Endothelial cell of umbilical vein (primary cell): ENCODE results near the gene TFDP2. TPM values are rescaled to one million over a fixed set of nuclear protein-coding genes. Genes with fewer than 3 reads are reported as not detected.
A peak's percentile ranks its signal among the peaks of the same experiment; 100 is the strongest.

Source experiments
- BruUV-seq: library from RNA; stranded (reverse); fragments of 400-500 nt; replicated peaks from 2 replicates; lab custom pipeline; 2021; lab: Mats Ljungman, UMichigan
- CTCF ChIA-PET: fragments of 300-600, 350-600 bp; sonication (Branson Sonifier 250); formaldehyde crosslinking; loops from one replicate; lab custom pipeline; 2021; ENCODE audit warnings: antibody characterized with exemption, inconsistent platforms; lab: Charles Lee
- POLR2A ChIA-PET: fragments of 300-600, 350-600 bp; sonication (Branson Sonifier 250); formaldehyde crosslinking; loops from one replicate; lab custom pipeline; 2021; ENCODE audit warnings: antibody characterized with exemption, inconsistent platforms; lab: Charles Lee
- DNase-seq: peaks from one replicate; pipeline ENCODE4 v3.0.0-alpha.2; 2011; ENCODE audit warnings: low read depth, low spot score
- FAIRE-seq: peaks from 2 replicates; lab custom pipeline; 2011; peaks lifted over from hg19 to GRCh38; lab: Jason Lieb, UNC
- H2AFZ ChIP-seq: 2 replicates; pipeline ENCODE4 v1.6.0; 2012; ENCODE audit warnings: low read depth, low read length, control low read depth, inconsistent platforms
- H3K27ac ChIP-seq: 2 replicates; pipeline ENCODE4 v1.5.1; 2011; ENCODE audit warnings: low read depth, mild to moderate bottlenecking, control low read depth, low read length, moderate library complexity; ENCODE audit not compliant: insufficient read depth
- H3K27me3 ChIP-seq, 2 experiments: 2 replicates each; pipeline versions ENCODE4 v1.6.0 to v1.6.1; 2011; ENCODE audit warnings: low read length in 2 of 2, mixed read lengths in 1 of 2; ENCODE audit not compliant: control insufficient read depth in 2 of 2, insufficient read depth in 2 of 2
- H3K36me3 ChIP-seq, 2 experiments: 2 replicates in 1 of 2; 3 replicates in 1 of 2; pipeline ENCODE4 v1.5.1; 2011; ENCODE audit warnings: low read length in 2 of 2, mild to moderate bottlenecking in 1 of 2, moderate library complexity in 1 of 2; ENCODE audit not compliant: control insufficient read depth in 2 of 2, insufficient read depth in 2 of 2; ENCODE audit errors: extremely low read depth in 1 of 2
- H3K4me1 ChIP-seq: 3 replicates; pipeline ENCODE4 v1.5.1; 2011; ENCODE audit warnings: mild to moderate bottlenecking, low read length; ENCODE audit not compliant: control insufficient read depth, insufficient read depth; ENCODE audit errors: extremely low read depth
- H3K4me2 ChIP-seq: 2 replicates; pipeline ENCODE4 v1.6.1; 2011; ENCODE audit warnings: low read length, control low read depth, mixed read lengths; ENCODE audit not compliant: insufficient read depth
- H3K4me3 ChIP-seq, 3 experiments: fragments of 200-600 bp in 1 of 3; sonication (generic), shearing (Covaris generic) in 1 of 3; replicated peaks in 1 of 3; 2 replicates each; pipeline ENCODE4 v1.5.1; 2011 to 2016; ENCODE audit warnings: control low read depth in 3 of 3, low read length in 3 of 3, mild to moderate bottlenecking in 2 of 3, inconsistent platforms in 1 of 3, low read depth in 1 of 3, moderate library complexity in 1 of 3; ENCODE audit not compliant: insufficient read depth in 1 of 3
- H3K79me2 ChIP-seq: 2 replicates; pipeline ENCODE4 v1.6.0; 2012; ENCODE audit warnings: low read length, inconsistent platforms; ENCODE audit not compliant: control insufficient read depth, insufficient read depth
- H3K9ac ChIP-seq: replicated peaks from 2 replicates; pipeline ENCODE3; 2011; ENCODE audit warnings: low read length, control low read depth; ENCODE audit not compliant: insufficient read depth; ENCODE audit errors: extremely low read depth
- H3K9me1 ChIP-seq: replicated peaks from 3 replicates; pipeline ENCODE4 v1.6.0; 2011; ENCODE audit warnings: mild to moderate bottlenecking, low read length; ENCODE audit not compliant: control insufficient read depth, insufficient read depth; ENCODE audit errors: extremely low read depth
- H3K9me3 ChIP-seq: replicated peaks from 2 replicates; pipeline ENCODE4 v1.5.1; 2012; ENCODE audit warnings: low read length, inconsistent platforms; ENCODE audit not compliant: control insufficient read depth, insufficient read depth
- H4K20me1 ChIP-seq: replicated peaks from 2 replicates; pipeline ENCODE3; 2011; ENCODE audit warnings: mild to moderate bottlenecking, low read length; ENCODE audit not compliant: control insufficient read depth, insufficient read depth; ENCODE audit errors: extremely low read depth
- EZH2 ChIP-seq: IDR thresholded peaks from 2 replicates; pipeline ENCODE4 v1.6.1; 2012; ENCODE audit warnings: borderline replicate concordance, low read depth, mild to moderate bottlenecking, moderate library complexity, low read length, inconsistent platforms; ENCODE audit not compliant: severe bottlenecking
- FOS ChIP-seq: IDR thresholded peaks from 2 replicates; pipeline ENCODE4 v1.6.1; 2011; ENCODE audit warnings: mild to moderate bottlenecking, low read length, moderate library complexity, borderline replicate concordance; ENCODE audit not compliant: insufficient read depth
- GATA2 ChIP-seq: IDR thresholded peaks from 2 replicates; pipeline ENCODE4 v1.7.0; 2011; ENCODE audit warnings: low read depth, mild to moderate bottlenecking, moderate library complexity, mixed read lengths, low read length; ENCODE audit not compliant: insufficient read length, insufficient read depth
- JUN ChIP-seq: IDR thresholded peaks from 2 replicates; pipeline ENCODE4 v1.6.1; 2011; ENCODE audit warnings: borderline replicate concordance, low read depth; ENCODE audit not compliant: insufficient read length, insufficient read depth
- MYC ChIP-seq: IDR thresholded peaks from one replicate; pipeline ENCODE4 v1.6.1; 2011; ENCODE audit warnings: mild to moderate bottlenecking, low read depth, low read length
- POLR2A ChIP-seq: IDR thresholded peaks from 2 replicates; pipeline ENCODE4 v1.6.1; 2012; ENCODE audit warnings: low read depth, mild to moderate bottlenecking, control low read depth, low read length
- POLR2AphosphoS5 ChIP-seq: IDR thresholded peaks from 2 replicates; pipeline ENCODE4 v1.6.1; 2012; ENCODE audit warnings: low read depth, mild to moderate bottlenecking, control low read depth, low read length, moderate library complexity; ENCODE audit not compliant: insufficient read depth
- dilution Hi-C: fragments of 300-500 bp; cut with MboI; formaldehyde crosslinking; loops from one replicate; pipeline ENCODE4 v1.15.0; 2019; ENCODE audit warnings: low sequenced_read_pairs; ENCODE audit not compliant: extremely low pct_ligation_motif_present
- intact Hi-C: fragments of 100-400 bp; cut with micrococcal nuclease; formaldehyde crosslinking; loops from one replicate; pipeline ENCODE4 v1.10.0; 2022
- polyA plus RNA-seq, 4 experiments: library from polyadenylated mRNA; depleted of rRNA in 3 of 4; stranded (reverse) in 3 of 4; unstranded in 1 of 4; fragments of >200 nt; gene quantifications; 2 replicates each; pipeline versions ENCODE4 v1.2.1 to v1.2.3, GENCODE V29; 2011 to 2012; ENCODE audit warnings: missing spikeins in 1 of 4
- total RNA-seq: library from RNA; stranded (reverse); gene quantifications from 2 replicates; pipeline ENCODE4 v1.2.3, GENCODE V29; 2021
- TF ChIP-seq, protein P1 (sequence below), 2 donors: IDR thresholded peaks; 1 replicate in 1 of 2; 2 replicates in 1 of 2; pipeline ENCODE4 v1.5.1; 2011; ENCODE audit warnings: low read length in 2 of 2, mild to moderate bottlenecking in 2 of 2, moderate library complexity in 2 of 2, control low read depth in 1 of 2, inconsistent platforms in 1 of 2, low read depth in 1 of 2; ENCODE audit not compliant: insufficient read depth in 1 of 2; ENCODE audit errors: extremely low read depth in 1 of 2
- TF ChIP-seq, protein P2 (sequence below): IDR thresholded peaks from 2 replicates; pipeline ENCODE4 v1.6.1; 2011; ENCODE audit not compliant: insufficient read depth, insufficient read length

Gene TFDP2
- total and polyA plus RNA-seq, 2 donors (not counting 3 experiments of a cell fraction or from before 2014, with no cell fraction given): 8.5 to 21.5 TPM

DNA sequence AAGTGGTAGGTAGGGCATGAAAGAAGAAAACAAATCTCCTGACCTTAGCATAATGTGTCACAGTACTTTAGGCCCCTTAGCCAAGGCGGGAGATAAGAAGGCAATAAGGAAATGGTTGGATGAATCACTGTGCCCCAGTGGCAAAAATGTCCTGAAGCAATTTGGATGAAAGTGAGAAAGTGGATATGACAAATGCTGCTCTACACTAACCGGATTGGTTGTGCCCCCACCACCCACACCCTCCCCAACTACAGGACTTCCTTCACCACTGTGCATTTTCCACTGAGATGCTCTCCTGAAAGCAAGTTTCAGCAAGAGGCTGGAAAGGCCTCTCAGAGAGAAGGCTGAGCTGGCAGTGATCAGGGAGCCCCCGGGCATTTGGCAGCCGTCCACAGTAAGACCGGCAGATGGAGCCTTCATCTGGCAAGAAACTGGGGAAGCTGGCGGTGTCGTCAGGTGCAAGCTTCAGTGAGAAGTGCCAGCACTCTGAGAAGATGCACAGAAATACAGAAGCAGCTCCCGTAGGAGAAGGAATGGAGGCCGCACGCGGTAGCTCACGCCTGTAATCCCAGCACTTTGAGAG, 209.1 kb downstream of the TFDP2 start:
- Histone ChIP-seq H3K27ac (no peak overlapping the region), H3K27me3 (peaks cover 17 to 20% of the 10 kb centered on the region in 2 experiments), H3K4me1 (peaks cover 22% of the 10 kb centered on the region), H3K9me1 (no peaks in the 10 kb centered on the region), H3K79me2 (no peaks in the 10 kb centered on the region), H3K36me3 (no peaks in the 10 kb centered on the region), H3K4me3 (no peak overlapping the region), H3K9me3 (no peaks in the 10 kb centered on the region), H3K9ac (no peak overlapping the region), H2AFZ (no peak overlapping the region), H4K20me1 (peaks cover 2% of the 10 kb centered on the region), H3K4me2 (peak overlapping the region; percentile 42)
- ChIA-PET POLR2A (no interaction called here), CTCF (interaction anchor here (0.8 to 1.4 kb wide), 6 partner anchors 10 to 27 kb away, joined by 3 to 4 read pairs (median 4); no protein-coding TSS in a partner anchor)
- intact Hi-C loops (loop anchor here (1.0 kb wide), 1 partner anchor 202 kb away; the partner anchor contains the start of gene RNF7), dilution Hi-C loops (no loop called here)
- peak; percentile 99 for FAIRE-seq
- TF ChIP-seq, protein P1, sequence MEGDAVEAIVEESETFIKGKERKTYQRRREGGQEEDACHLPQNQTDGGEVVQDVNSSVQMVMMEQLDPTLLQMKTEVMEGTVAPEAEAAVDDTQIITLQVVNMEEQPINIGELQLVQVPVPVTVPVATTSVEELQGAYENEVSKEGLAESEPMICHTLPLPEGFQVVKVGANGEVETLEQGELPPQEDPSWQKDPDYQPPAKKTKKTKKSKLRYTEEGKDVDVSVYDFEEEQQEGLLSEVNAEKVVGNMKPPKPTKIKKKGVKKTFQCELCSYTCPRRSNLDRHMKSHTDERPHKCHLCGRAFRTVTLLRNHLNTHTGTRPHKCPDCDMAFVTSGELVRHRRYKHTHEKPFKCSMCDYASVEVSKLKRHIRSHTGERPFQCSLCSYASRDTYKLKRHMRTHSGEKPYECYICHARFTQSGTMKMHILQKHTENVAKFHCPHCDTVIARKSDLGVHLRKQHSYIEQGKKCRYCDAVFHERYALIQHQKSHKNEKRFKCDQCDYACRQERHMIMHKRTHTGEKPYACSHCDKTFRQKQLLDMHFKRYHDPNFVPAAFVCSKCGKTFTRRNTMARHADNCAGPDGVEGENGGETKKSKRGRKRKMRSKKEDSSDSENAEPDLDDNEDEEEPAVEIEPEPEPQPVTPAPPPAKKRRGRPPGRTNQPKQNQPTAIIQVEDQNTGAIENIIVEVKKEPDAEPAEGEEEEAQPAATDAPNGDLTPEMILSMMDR (IDR thresholded peaks at IDR 0.05; ENCODE audit: extremely low read depth in 1 of 2, insufficient read depth in 1 of 2, low read depth in 1 of 2, low read length in 2 of 2): no peak
- TF ChIP-seq MYC: no peak
- TF ChIP-seq, protein P2, sequence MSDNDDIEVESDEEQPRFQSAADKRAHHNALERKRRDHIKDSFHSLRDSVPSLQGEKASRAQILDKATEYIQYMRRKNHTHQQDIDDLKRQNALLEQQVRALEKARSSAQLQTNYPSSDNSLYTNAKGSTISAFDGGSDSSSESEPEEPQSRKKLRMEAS: no peak
- peak; percentile 97 for TF ChIP-seq GATA2
- no peak for TF ChIP-seq POLR2A
- TF ChIP-seq EZH2: no peak
- TF ChIP-seq JUN: peak; percentile 85
- peak; percentile 97 for TF ChIP-seq FOS
- peak; percentile 97 for TF ChIP-seq POLR2AphosphoS5
- BruUV-seq: no TSS peak
- peak; percentile 84 for DNase-seq
